ENCODE measurements around the gene PCDHA12. TPM values are rescaled to one million over a fixed set of nuclear protein-coding genes. Genes with fewer than 3 reads are reported as not detected.

PCDHA12 gene
- total RNA-seq, 2 donors from 2014 or later, result 0.24 TPM; not detected in 1

GRCh38 chr5:140927228-140927573, 52.1 kb downstream of the PCDHA12 start:
- no peak for DNase-seq (ENCODE audit: low spot score)

More at GRCh38 chr5:140927228-140927573, 52.1 kb downstream of the PCDHA12 start:
- intact Hi-C loops (cut with DNase I), result no loop called here

Other genes with a start within 250 kb of the PCDHA12 start
- gene CD14, start 242.1 kb upstream of the PCDHA12 start, total RNA-seq, result 10 to 100 TPM; 64.6 to 68.8 TPM
- 10 to 100 TPM in 1 of 2 donors, 1 to 10 TPM in 1; 6.6 to 11.2 TPM for gene TMCO6, start 235.9 kb upstream of the PCDHA12 start, total RNA-seq
- gene NDUFA2, start 227.7 kb upstream of the PCDHA12 start, total RNA-seq, result 10 to 100 TPM; 37.4 to 45.9 TPM
- gene IK, start 227.5 kb upstream of the PCDHA12 start, total RNA-seq, result 10 to 100 TPM; 63.1 to 70.3 TPM
- gene WDR55, start 210.4 kb upstream of the PCDHA12 start, total RNA-seq, result 10 to 100 TPM; 13.0 to 14.9 TPM
- under 1 TPM; 0.52 to 0.56 TPM for gene DND1, start 201.7 kb upstream of the PCDHA12 start, total RNA-seq
- 10 to 100 TPM; 38.0 to 48.2 TPM for gene HARS1, start 183.9 kb upstream of the PCDHA12 start, total RNA-seq
- 10 to 100 TPM; 16.8 to 19.2 TPM for gene HARS2, start 183.9 kb upstream of the PCDHA12 start, total RNA-seq
- 10 to 100 TPM; 31.8 to 34.9 TPM for gene ZMAT2, start 174.9 kb upstream of the PCDHA12 start, total RNA-seq
- not detected for gene PCDHA1, start 89.2 kb upstream of the PCDHA12 start, total RNA-seq
- under 1 TPM in 1 of 2 donors, not detected in 1; 0.14 TPM for gene PCDHA2, start 80.5 kb upstream of the PCDHA12 start, total RNA-seq
- gene PCDHA3, start 74.3 kb upstream of the PCDHA12 start, total RNA-seq, result under 1 TPM; 0.19 to 0.23 TPM
- gene PCDHA4, start 68.2 kb upstream of the PCDHA12 start, total RNA-seq, result under 1 TPM; 0.32 to 0.48 TPM
- under 1 TPM; 0.14 TPM for gene PCDHA5, start 53.7 kb upstream of the PCDHA12 start, total RNA-seq
- under 1 TPM; 0.14 to 0.23 TPM for gene PCDHA6, start 47.3 kb upstream of the PCDHA12 start, total RNA-seq
- gene PCDHA7, start 41.0 kb upstream of the PCDHA12 start, total RNA-seq, result under 1 TPM in 1 of 2 donors, not detected in 1; 0.19 TPM
- gene PCDHA8, start 34.1 kb upstream of the PCDHA12 start, total RNA-seq, result not detected
- under 1 TPM; 0.14 TPM for gene PCDHA9, start 26.9 kb upstream of the PCDHA12 start, total RNA-seq
- under 1 TPM; 0.52 to 0.60 TPM for gene PCDHA10, start 19.4 kb upstream of the PCDHA12 start, total RNA-seq
- gene PCDHA11, start 6.4 kb upstream of the PCDHA12 start, total RNA-seq, result under 1 TPM; 0.14 TPM
- gene PCDHA13, start 6.8 kb downstream of the PCDHA12 start, total RNA-seq, result under 1 TPM in 1 of 2 donors, not detected in 1; 0.05 TPM
- gene PCDHAC1, start 51.0 kb downstream of the PCDHA12 start, total RNA-seq, result under 1 TPM; 0.14 to 0.24 TPM
- under 1 TPM; 0.32 to 0.33 TPM for gene PCDHAC2, start 91.2 kb downstream of the PCDHA12 start, total RNA-seq
- not detected for gene PCDHB1, start 176.1 kb downstream of the PCDHA12 start, total RNA-seq
- 1 to 10 TPM; 2.3 to 3.2 TPM for gene PCDHB2, start 219.3 kb downstream of the PCDHA12 start, total RNA-seq
- gene PCDHB3, start 225.2 kb downstream of the PCDHA12 start, total RNA-seq, result 1 to 10 TPM; 1.2 to 1.3 TPM
- 1 to 10 TPM; 4.1 to 5.2 TPM for gene PCDHB4, start 246.5 kb downstream of the PCDHA12 start, total RNA-seq